ENCODE data around the gene PFDN1.
"Not testable (repeated sequence)": the region's sequence is repeated elsewhere in the genome, so short reads cannot be mapped to it uniquely, and the experiment has no call there.

The PFDN1 gene

GRCh38 chr5:140302786-140303639, at the start of gene PFDN1:
Gene PFDN1, minus strand, starts transcription at chr5:140303101. Its CDS starts 28 bp downstream, at chr5:140303073.
- peak; percentile 95 for DNase-seq

- no peak for DNase-seq
Measured at GRCh38 chr5:140351609-140352334, 48.9 kb upstream of the PFDN1 start.

- DNase-seq: no peak
Measured at GRCh38 chr5:140349244-140349643, 46.3 kb upstream of the PFDN1 start.

- DNase-seq: no peak
Measured at GRCh38 chr5:140348104-140348503, 45.2 kb upstream of the PFDN1 start.

- DNase-seq: no peak
Measured at GRCh38 chr5:140347360-140347759, 44.5 kb upstream of the PFDN1 start.

- DNase-seq: peak; percentile 87
Measured at GRCh38 chr5:140346348-140347221, 43.7 kb upstream of the PFDN1 start, which contains the start of gene HBEGF. Gene HBEGF, minus strand, starts transcription at chr5:140346603. Its CDS starts 275 bp downstream, at chr5:140346328.

- DNase-seq: peak; percentile 76
Measured at GRCh38 chr5:140345919-140346347, 43.0 kb upstream of the PFDN1 start.

GRCh38 chr5:140344683-140345423, 42.0 kb upstream of the PFDN1 start:
- DNase-seq: no peak

GRCh38 chr5:140343849-140344248, 40.9 kb upstream of the PFDN1 start:
- DNase-seq: not testable (repeated sequence)

- no peak for DNase-seq
Measured at GRCh38 chr5:140342896-140343295, 40.0 kb upstream of the PFDN1 start.

GRCh38 chr5:140342287-140342686, 39.4 kb upstream of the PFDN1 start:
- DNase-seq: peak; percentile 69

GRCh38 chr5:140341591-140341990, 38.7 kb upstream of the PFDN1 start:
- DNase-seq: peak; percentile 52

- DNase-seq: no peak
Measured at GRCh38 chr5:140340605-140341121, 37.8 kb upstream of the PFDN1 start.

GRCh38 chr5:140339636-140340035, 36.7 kb upstream of the PFDN1 start:
- no peak for DNase-seq

- DNase-seq: no peak
Measured at GRCh38 chr5:140338908-140339307, 36.0 kb upstream of the PFDN1 start.

- DNase-seq: no peak
Measured at GRCh38 chr5:140338336-140338735, 35.4 kb upstream of the PFDN1 start.

- DNase-seq: no peak
Measured at GRCh38 chr5:140337880-140338279, 35.0 kb upstream of the PFDN1 start.

GRCh38 chr5:140336388-140336787, 33.5 kb upstream of the PFDN1 start:
- peak; percentile 67 for DNase-seq

- no peak for DNase-seq
Measured at GRCh38 chr5:140331638-140332037, 28.7 kb upstream of the PFDN1 start.

- no peak for DNase-seq
Measured at GRCh38 chr5:140329739-140330481, 27.0 kb upstream of the PFDN1 start.
